SW 1271 (cell line): ENCODE results near the gene P2RX3.

Source experiments
- DNase-seq, 2 experiments: peaks; one replicate each; lab custom pipeline; 2025; lab: John Stamatoyannopoulos, UW

Gene P2RX3

GRCh38 chr11:57373146-57373545 lies 35.0 kb downstream of the P2RX3 start:
- no peak for DNase-seq

GRCh38 chr11:57374966-57375365 lies 36.8 kb downstream of the P2RX3 start:
- no peak for DNase-seq

- no peak for DNase-seq
These were observed 37.3 kb downstream of the P2RX3 start for GRCh38 chr11:57375490-57375889.

GRCh38 chr11:57376095-57377090 lies 38.2 kb downstream of the P2RX3 start:
- DNase-seq = no peak

- no peak for DNase-seq
These were observed 39.0 kb downstream of the P2RX3 start for GRCh38 chr11:57377107-57377506.

- no peak for DNase-seq
These were observed 40.0 kb downstream of the P2RX3 start for GRCh38 chr11:57378186-57378585.

GRCh38 chr11:57379732-57380131 lies 41.6 kb downstream of the P2RX3 start:
- DNase-seq = no peak

- DNase-seq = no peak
These were observed 42.8 kb downstream of the P2RX3 start, which contains the start of gene PRG3 for GRCh38 chr11:57380975-57381374. TSS of gene PRG3 (minus strand) at chr11:57381150. CDS start at chr11:57380708, 442 bp downstream.

GRCh38 chr11:57386178-57386940 lies 48.2 kb downstream of the P2RX3 start:
- DNase-seq = no peak

GRCh38 chr11:57387289-57388030 lies 49.3 kb downstream of the P2RX3 start:
- no peak for DNase-seq

GRCh38 chr11:57390535-57390934 lies 52.4 kb downstream of the P2RX3 start, which contains the start of gene PRG2:
TSS of gene PRG2 (minus strand) at chr11:57390650. CDS start at chr11:57389944, 706 bp downstream.
- DNase-seq = no peak

GRCh38 chr11:57391111-57391510 lies 53.0 kb downstream of the P2RX3 start:
- DNase-seq = no peak

- no peak for DNase-seq
These were observed 53.4 kb downstream of the P2RX3 start for GRCh38 chr11:57391539-57391938.

- DNase-seq = no peak
These were observed 54.1 kb downstream of the P2RX3 start for GRCh38 chr11:57392066-57392762.

- DNase-seq = no peak
These were observed 54.6 kb downstream of the P2RX3 start for GRCh38 chr11:57392763-57393105.

GRCh38 chr11:57394203-57394965 lies 56.2 kb downstream of the P2RX3 start:
- no peak for DNase-seq

- no peak for DNase-seq
These were observed 57.9 kb downstream of the P2RX3 start for GRCh38 chr11:57395905-57396623.

GRCh38 chr11:57396744-57397143 lies 58.6 kb downstream of the P2RX3 start:
- no peak for DNase-seq

GRCh38 chr11:57397394-57397990 lies 59.3 kb downstream of the P2RX3 start:
- DNase-seq = no peak

GRCh38 chr11:57399221-57399620 lies 61.1 kb downstream of the P2RX3 start:
- DNase-seq = no peak
